CD4-positive, alpha-beta T cell treated with Interferon alpha-2 for 1 hour (primary cell): Measurements from ENCODE around the gene GRK5.

ENCODE experiments used
- DNase-seq, 2 donors: peaks; one replicate each; pipeline ENCODE4 v3.0.0-alpha.2; 2020 to 2022

GRK5 gene

GRCh38 chr10:119367841-119368549 is 160.6 kb downstream of the GRK5 start:
- DNase-seq: no peak

- DNase-seq: no peak
These were observed 161.2 kb downstream of the GRK5 start for GRCh38 chr10:119368581-119368980.

- peak in 1 of 2 donors; percentile 12 for DNase-seq
These were observed 161.9 kb downstream of the GRK5 start for GRCh38 chr10:119368991-119369869.

- no peak for DNase-seq
These were observed 162.9 kb downstream of the GRK5 start for GRCh38 chr10:119370111-119370741.

- no peak for DNase-seq
These were observed 163.8 kb downstream of the GRK5 start for GRCh38 chr10:119370972-119371703.

- no peak for DNase-seq
These were observed 164.6 kb downstream of the GRK5 start for GRCh38 chr10:119371704-119372663.

- no peak for DNase-seq
These were observed 166.1 kb downstream of the GRK5 start for GRCh38 chr10:119373294-119374102.

- DNase-seq: no peak
These were observed 166.9 kb downstream of the GRK5 start for GRCh38 chr10:119374236-119374635.

- no peak for DNase-seq
These were observed 168.4 kb downstream of the GRK5 start for GRCh38 chr10:119375574-119376272.

- no peak for DNase-seq
These were observed 170.1 kb downstream of the GRK5 start for GRCh38 chr10:119377451-119377957.

- DNase-seq: no peak
These were observed 170.8 kb downstream of the GRK5 start for GRCh38 chr10:119377958-119378736.

GRCh38 chr10:119378737-119379067 is 171.3 kb downstream of the GRK5 start:
- no peak for DNase-seq

- no peak for DNase-seq
These were observed 172.2 kb downstream of the GRK5 start for GRCh38 chr10:119379466-119380071.

GRCh38 chr10:119383174-119383856 is 175.9 kb downstream of the GRK5 start:
- no peak for DNase-seq

GRCh38 chr10:119384127-119384526 is 176.8 kb downstream of the GRK5 start:
- DNase-seq: no peak

GRCh38 chr10:119386666-119387065 is 179.3 kb downstream of the GRK5 start:
- DNase-seq: no peak

- no peak for DNase-seq
These were observed 181.5 kb downstream of the GRK5 start for GRCh38 chr10:119388849-119389345.
